Stimulated activated CD8-positive, alpha-beta memory T cell treated with anti-CD3 and anti-CD28 coated beads, Interleukin-2, amount 100 ng/mL, for 48 hours (primary cell): ENCODE data around the gene RNF43.

Source experiments
- DNase-seq, 2 donors: peaks; one replicate each; pipeline ENCODE4 v3.0.0-alpha.2; 2020; ENCODE audit warnings: low read depth in 2 of 2

Gene RNF43

GRCh38 chr17:58417300-58418092 lies at the start of gene RNF43:
RNF43 (minus strand) TSS chr17:58417534; CDS start chr17:58415577, 1,957 bp downstream.
- peak; percentile 50 to 77 for DNase-seq

GRCh38 chr17:58455491-58455890 lies 38.2 kb upstream of the RNF43 start:
- DNase-seq = no peak

- no peak for DNase-seq
Observed at GRCh38 chr17:58452738-58453137, 35.4 kb upstream of the RNF43 start.

GRCh38 chr17:58447039-58447975 lies 30.0 kb upstream of the RNF43 start:
- peak; percentile 46 to 62 for DNase-seq

GRCh38 chr17:58446086-58446485 lies 28.8 kb upstream of the RNF43 start:
- DNase-seq = no peak

GRCh38 chr17:58436805-58437239 lies 19.5 kb upstream of the RNF43 start:
- no peak for DNase-seq

- DNase-seq = no peak
Observed at GRCh38 chr17:58436245-58436644, 18.9 kb upstream of the RNF43 start.

- no peak for DNase-seq
Observed at GRCh38 chr17:58432806-58433573, 15.7 kb upstream of the RNF43 start.

GRCh38 chr17:58427807-58428206 lies 10.5 kb upstream of the RNF43 start:
- DNase-seq = no peak

- DNase-seq = no peak
Observed at GRCh38 chr17:58421711-58422110, 4.4 kb upstream of the RNF43 start.

- DNase-seq = no peak
Observed at GRCh38 chr17:58420827-58421226, 3.5 kb upstream of the RNF43 start.

GRCh38 chr17:58416937-58417299 lies 416 bp downstream of the RNF43 start:
- no peak for DNase-seq

GRCh38 chr17:58416396-58416795 lies 938 bp downstream of the RNF43 start:
- no peak for DNase-seq

GRCh38 chr17:58415371-58416055 lies 1.8 kb downstream of the RNF43 start:
- no peak for DNase-seq

GRCh38 chr17:58414596-58414997 lies 2.7 kb downstream of the RNF43 start:
- DNase-seq = no peak

- no peak for DNase-seq
Observed at GRCh38 chr17:58413684-58414083, 3.6 kb downstream of the RNF43 start.

GRCh38 chr17:58412961-58413586 lies 4.3 kb downstream of the RNF43 start:
- no peak for DNase-seq

- DNase-seq = no peak
Observed at GRCh38 chr17:58412064-58412703, 5.2 kb downstream of the RNF43 start.

GRCh38 chr17:58411408-58411894 lies 5.9 kb downstream of the RNF43 start:
- no peak for DNase-seq

GRCh38 chr17:58410714-58411407 lies 6.5 kb downstream of the RNF43 start:
- DNase-seq = no peak
